ENCODE data around the gene PSMB5.
A peak's percentile ranks its signal among the peaks of the same experiment; 100 is the strongest.
"Not testable (repeated sequence)": the region's sequence is repeated elsewhere in the genome, so short reads cannot be mapped to it uniquely, and the experiment has no call there.

Gene PSMB5

GRCh38 chr14:23013749-23014054 lies 21.0 kb downstream of the PSMB5 start:
- DNase-seq (ENCODE audit: low spot score), result not testable (repeated sequence)

- no peak for DNase-seq (ENCODE audit: low spot score)
Measured at GRCh38 chr14:23013054-23013748, 21.5 kb downstream of the PSMB5 start.

GRCh38 chr14:23009939-23010726 lies 24.6 kb downstream of the PSMB5 start, which contains the start of gene C14orf93:
TSS of gene C14orf93 (minus strand) at chr14:23010143. CDS start at chr14:22999023, 11,120 bp downstream.
- DNase-seq (ENCODE audit: low spot score), result peak; percentile 77

DNA sequence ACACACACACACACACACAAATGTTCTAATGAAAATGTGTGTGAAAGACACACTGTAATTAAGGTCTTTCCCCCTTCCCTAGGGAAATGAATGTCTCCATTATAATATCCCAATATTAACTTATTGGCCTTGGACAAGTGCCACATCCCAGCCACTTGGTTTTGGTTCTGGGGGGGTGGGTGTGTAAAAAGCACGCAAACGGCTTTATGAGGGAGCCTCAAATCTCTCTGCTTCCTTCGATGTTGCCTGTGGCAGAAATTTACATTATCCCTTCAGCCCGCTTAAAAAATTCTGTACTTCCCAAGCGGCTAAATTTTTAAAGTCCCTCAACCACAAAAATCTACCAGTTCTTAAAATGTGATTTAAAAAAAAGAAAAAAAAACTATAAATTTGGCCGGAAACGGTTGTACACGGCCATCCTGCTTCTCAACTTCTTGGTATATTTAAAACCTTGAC lies 25.2 kb downstream of the PSMB5 start:
- DNase-seq (ENCODE audit: low spot score), result no peak

GRCh38 chr14:23008831-23009230 lies 25.9 kb downstream of the PSMB5 start:
- DNase-seq (ENCODE audit: low spot score), result no peak

DNA sequence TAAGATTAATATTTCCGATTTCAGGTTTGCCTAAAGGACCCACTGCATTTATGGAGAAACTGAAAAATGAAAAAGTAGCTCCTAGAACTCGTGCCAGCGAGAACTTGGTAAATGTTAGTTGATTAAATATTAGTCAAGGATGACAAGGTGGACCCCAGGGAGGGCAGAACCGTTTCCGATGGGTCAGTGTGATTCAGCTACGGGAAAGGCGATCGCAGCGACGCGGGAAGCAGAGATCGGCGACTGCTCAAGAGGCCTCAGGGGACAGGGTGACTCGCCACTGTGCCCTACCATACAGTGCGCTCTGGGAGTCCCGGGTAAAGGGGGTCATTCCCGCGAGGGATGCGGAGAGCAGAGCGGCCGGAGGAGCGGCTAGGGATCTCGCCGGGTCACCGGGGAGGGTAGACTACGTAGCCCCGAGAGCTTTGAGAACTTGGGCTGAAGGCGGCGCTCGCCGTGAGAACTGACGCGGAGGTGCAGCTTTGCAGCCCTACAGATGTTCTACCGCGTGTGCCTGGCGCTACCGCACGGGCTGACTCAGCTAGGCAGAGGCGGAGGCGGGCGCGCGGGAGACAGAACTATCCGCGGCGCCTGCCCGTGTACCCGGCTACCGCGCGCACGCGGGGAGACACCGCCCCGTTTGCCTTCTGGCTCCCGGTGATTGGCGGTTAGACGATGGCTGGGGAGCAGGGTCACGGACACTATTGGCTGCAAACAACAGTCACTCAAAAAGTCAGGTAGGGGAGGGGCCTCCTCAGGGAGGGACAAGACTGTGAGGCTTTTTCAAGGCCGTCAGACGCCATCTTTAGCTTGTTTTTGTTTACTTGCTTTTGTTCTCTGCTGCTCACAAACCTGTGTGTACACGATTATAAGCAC lies 27.9 kb downstream of the PSMB5 start:
- DNase-seq (ENCODE audit: low spot score), result peak; percentile 99

DNA sequence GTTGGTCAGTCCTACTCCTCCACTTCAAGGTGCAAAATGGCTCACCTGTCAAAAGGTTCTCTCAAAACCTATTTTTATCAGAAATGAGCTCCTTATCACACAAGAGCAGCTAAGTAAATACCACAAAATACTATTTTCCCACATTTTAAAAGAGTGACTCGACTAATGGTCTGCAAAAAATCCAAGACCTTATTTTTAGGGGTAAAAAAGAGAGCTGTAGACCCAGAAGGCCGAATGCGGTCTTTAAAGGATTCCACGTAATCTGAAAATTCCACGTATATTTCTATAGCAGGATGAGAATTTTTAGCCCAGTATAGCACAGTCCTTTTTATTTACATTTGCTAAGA lies 28.5 kb downstream of the PSMB5 start:
- DNase-seq (ENCODE audit: low spot score), result no peak

DNA sequence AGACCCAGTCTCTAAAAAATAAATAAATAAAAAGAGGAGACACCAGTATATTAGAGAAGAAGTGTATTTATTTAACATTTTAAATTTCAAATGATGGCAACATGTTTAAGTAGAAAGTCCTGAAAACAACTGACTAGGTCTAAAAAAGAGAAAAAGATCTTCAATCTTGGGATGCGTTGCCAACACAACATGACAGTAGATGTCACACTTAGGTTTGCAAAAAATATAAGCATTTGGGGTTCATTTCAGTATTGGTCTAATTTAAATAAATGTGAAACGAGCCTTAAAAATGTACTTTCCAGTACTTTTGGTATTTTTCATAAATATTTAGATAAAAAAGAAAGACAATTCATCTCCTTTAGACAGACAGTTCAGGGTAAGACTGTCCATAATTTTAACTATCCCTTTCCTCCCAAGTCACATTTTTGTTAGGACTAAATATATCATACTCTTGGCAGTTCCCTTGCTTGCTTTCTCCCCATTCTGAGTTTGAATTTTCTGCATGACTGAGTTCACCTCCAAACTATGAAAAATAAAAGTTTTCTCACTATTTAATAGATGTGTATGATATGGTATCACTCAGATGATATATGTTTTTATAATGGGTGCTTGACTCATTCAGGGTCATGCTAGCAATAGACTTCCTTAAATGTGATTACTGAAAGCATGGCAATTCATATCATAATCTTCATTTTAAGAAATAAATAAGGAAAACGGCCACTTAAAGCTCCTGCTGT lies 29.1 kb downstream of the PSMB5 start:
- DNase-seq (ENCODE audit: low spot score), result no peak

- DNase-seq (ENCODE audit: low spot score), result not testable (repeated sequence)
Measured at GRCh38 chr14:23004274-23004673, 30.4 kb downstream of the PSMB5 start.

GRCh38 chr14:23002592-23002991 lies 32.1 kb downstream of the PSMB5 start:
- DNase-seq (ENCODE audit: low spot score), result no peak

DNA sequence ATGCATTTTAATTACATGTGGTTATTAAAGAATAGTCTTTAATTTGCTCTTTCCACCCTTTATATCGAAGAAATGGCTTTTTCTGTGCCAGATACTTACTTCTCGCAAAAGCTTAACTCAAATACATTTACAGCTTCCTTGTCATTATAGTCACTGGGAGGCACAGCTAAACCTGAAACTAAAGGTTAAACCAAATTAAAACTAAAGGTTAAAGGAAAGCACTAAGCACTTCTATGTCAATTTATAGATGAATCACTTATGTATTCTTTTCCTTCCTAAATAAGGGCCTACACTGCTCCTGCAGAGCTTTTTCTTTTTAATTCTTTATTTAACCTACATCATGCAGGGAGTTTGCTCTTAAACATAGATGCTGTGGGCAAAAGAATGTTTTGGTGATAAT lies 33.8 kb downstream of the PSMB5 start:
- DNase-seq (ENCODE audit: low spot score), result no peak

DNA sequence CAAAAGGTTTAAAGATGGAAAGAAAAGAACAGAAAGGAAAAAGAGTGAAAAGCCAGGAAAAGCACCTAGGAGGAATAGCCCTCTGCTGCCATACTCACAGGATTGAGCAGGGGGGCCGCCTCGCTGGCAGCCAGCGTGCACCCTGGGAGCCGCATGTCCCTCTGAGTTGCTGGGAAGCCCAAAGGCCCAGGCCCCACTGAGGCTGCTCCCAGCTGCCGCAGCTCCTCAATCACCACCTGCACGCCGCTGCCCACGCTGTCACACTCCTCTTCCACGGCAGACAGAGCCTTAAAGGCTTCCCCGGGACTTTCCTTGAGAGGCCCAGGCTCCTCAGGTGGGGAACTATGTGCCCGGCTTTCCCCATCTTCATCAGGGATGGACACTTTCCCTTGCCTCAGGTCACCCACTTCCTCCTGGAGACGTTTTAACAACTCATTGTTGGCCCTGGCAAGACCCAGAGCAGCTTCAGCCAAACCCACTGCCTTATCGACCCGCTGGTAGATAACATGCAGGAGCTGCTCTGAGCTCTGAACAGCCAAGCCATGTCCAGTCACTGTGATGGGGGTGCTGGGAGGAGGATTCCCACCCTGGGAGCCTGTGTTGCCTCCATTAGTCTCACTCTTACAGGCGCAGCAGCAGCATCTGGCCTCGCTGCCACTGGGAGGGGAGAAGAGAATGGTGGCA lies 36.2 kb downstream of the PSMB5 start:
- no peak for DNase-seq (ENCODE audit: low spot score)

- no peak for DNase-seq (ENCODE audit: low spot score)
Measured at GRCh38 chr14:22997676-22998323, 36.9 kb downstream of the PSMB5 start.

- DNase-seq (ENCODE audit: low spot score), result no peak
Measured at GRCh38 chr14:22996768-22997654, 37.7 kb downstream of the PSMB5 start.

- no peak for DNase-seq (ENCODE audit: low spot score)
Measured at GRCh38 chr14:22995889-22996625, 38.6 kb downstream of the PSMB5 start.

DNA sequence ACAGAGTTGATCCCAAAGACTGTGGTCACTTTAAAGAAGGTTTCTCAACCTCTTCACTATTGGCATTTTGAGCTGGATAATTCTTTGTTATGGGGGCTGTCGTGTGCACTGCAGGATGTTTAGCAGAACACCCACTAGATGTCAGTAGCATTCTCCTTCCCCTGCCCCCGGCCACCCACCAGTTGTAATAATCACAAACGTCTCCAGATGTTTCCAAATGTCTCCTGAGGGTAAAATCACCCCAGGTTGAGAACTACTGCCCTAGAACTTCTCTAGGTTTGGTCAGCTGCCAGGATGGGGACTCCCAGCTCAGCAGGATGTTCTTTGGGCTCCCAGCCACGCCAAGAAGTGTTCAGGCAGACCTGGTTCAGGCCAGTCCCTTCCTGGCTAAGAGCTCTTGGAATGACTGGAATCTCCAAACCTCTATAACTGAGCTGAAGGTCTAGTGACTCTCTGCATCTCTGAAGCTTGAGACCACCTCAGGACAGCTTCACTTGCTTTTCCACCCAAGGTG lies 39.9 kb downstream of the PSMB5 start:
- peak; percentile 37 for DNase-seq (ENCODE audit: low spot score)

DNA sequence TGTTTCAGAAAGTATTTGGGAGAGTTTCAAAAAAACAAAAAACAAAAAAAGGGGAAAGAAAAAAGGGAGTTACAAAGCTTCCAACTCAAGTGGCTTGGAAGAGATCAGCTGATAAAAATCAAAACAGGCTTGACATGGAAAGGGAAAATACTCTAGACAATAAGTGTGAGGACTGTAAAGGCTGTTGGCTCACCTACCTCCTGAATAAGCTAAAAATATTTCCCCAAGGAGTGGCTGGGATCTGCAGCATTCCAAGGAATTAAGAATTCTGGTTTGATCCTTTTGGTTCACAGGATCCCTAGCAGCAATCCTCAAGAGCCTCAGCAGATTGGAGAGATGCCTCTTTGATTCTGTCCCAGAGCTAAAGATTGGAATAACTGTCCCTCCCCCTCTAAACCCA lies 41.2 kb downstream of the PSMB5 start:
- no peak for DNase-seq (ENCODE audit: low spot score)

DNA sequence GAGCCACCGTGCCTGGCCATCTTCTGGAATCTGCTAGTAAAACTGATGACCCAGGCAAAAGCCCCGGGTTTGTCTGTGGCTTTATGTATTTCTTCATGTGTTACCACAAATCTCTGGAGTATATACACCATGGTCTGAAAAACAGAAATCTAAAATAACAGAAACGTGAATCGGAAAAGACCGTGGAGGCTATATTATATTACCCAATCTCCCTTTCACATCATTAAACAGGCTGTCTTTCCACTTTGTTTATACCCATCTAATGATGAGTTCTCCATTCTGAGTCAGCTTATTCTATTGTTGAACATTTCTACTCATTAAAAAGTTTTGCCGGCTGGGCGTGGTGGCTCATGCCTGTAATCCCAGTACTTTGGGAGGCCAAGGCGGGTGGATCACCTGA lies 42.8 kb downstream of the PSMB5 start:
- no peak for DNase-seq (ENCODE audit: low spot score)

GRCh38 chr14:22987291-22987690 lies 47.4 kb downstream of the PSMB5 start:
- DNase-seq (ENCODE audit: low spot score), result no peak

Measured in CD4-positive, alpha-beta T cell treated with Interleukin-2 at 100 ng/mL for 4 hours (primary cell).